Measurements from ENCODE around the gene PPP2R5D.

- TF ChIP-seq SMAD3 (CRISPR knock-in tag; IDR thresholded peaks at IDR 0.05; ENCODE audit: borderline replicate concordance) = no peak
- TF ChIP-seq CTCF (IDR thresholded peaks at IDR 0.05) = no peak
- no peak for TF ChIP-seq MYBL2 (CRISPR knock-in tag; IDR thresholded peaks at IDR 0.05)
- TF ChIP-seq ZNF263 (CRISPR knock-in tag; IDR thresholded peaks at IDR 0.05; ENCODE audit: low read depth) = no peak
- TF ChIP-seq ATF1 (CRISPR knock-in tag; IDR thresholded peaks at IDR 0.05) = no peak
Measured at GRCh38 chr6:43058531-43058930, 74.2 kb downstream of the PPP2R5D start.

Data from WTC11 (cell line).